NCI-H82 treated with DMSO at 0.1 percent for 48 hours (cell line): Measurements from ENCODE around the gene KCNK2.
A peak's percentile ranks its signal among the peaks of the same experiment; 100 is the strongest.

ENCODE experiments used
- DNase-seq: peaks from one replicate; lab custom pipeline; 2025; ENCODE audit not compliant: unreplicated experiment; lab: John Stamatoyannopoulos, UW

Gene KCNK2

DNA sequence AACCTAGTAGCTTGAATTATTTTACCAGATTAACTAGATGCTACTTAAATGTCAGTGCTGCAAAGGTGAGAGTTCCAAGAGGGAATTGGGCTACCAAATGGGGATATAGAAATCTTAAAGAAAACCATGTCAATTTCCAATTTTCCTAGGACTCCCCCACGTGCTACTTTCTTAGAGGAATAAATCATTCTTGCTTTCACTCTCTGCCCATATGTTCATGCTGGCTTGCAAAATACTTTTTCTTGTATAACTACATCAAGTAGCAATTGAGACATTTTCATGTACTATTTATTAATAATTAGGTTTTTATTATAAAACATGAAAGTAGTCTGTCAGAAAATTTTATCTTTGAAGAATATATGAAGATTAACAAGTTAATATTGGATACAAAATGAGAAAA, 11.8 kb downstream of the KCNK2 start:
- no peak for DNase-seq

DNA sequence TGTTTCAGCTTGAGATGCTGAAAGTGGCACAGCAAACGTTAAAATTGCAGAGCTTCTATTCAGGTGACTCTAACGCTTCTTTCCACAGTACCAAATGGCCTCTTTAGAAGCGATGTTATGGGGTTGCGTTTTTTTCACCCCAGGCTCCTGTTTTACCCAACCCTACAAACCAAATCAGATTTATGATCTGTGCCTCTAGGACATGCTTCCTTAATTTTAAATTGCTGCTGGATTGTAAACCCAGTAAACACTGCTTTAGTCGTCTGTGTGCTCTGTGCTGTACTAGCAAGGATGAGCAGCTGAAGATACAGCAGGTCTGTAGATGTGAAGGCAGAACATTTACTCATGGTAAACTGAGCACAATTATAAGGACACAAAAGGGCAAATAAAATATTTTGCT, 13.0 kb downstream of the KCNK2 start:
- DNase-seq = no peak

DNA sequence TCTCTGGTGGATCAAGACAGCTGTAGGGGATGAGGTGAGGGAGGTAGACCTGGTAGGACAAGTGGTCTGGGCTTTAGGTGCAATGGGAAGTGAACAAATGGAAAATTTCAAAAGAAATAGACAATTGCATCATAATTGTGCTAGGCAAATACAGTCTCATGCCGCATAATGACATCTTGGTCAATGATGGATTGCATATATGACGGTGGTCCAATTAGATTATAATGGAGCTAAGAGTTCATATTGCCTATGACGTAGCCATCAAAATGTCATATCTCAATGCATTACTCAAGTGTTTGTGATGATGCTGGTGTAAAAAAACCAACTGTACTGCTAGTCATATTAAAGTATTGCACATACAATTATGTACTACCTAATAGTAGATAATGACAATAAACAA, 19.0 kb downstream of the KCNK2 start:
- no peak for DNase-seq

DNA sequence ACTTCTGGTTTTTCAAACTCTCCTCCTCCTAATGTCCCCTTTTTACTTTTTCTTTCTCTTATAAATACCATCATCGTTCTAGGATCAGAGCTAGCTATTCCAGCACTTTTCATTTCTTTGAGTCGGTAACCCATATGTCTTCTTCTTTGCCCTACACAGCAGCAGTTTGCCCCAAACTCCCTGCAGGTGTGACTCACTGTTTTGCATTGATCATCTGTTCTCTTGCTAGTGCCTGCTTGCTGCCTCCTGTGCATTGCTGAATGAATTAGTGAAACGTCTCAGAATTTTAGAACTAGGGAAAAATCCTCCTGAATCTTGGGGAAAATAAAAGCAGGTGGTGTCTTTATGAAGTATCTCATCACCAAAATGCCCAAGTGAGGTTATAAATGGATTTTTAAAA, 21.7 kb downstream of the KCNK2 start:
- DNase-seq = no peak

DNA sequence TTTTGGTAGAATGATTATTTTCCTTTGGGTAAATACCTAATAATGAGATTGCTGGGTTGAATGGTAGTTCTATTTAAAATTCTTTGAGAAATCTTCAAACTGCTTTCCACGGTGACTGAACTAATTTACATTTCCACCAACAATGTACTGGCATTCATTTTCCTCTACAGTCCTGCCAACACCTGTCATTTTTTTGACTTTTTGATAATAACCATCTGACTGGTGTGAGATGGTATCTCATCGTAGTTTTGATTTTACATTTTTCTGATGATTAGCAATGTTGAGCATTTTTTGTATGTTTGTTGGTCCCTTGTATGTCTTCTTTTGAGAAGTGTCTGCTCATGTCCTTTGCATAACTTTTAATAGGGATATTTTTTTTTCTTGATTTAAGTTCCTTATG, 23.5 kb downstream of the KCNK2 start:
- DNase-seq = no peak

DNA sequence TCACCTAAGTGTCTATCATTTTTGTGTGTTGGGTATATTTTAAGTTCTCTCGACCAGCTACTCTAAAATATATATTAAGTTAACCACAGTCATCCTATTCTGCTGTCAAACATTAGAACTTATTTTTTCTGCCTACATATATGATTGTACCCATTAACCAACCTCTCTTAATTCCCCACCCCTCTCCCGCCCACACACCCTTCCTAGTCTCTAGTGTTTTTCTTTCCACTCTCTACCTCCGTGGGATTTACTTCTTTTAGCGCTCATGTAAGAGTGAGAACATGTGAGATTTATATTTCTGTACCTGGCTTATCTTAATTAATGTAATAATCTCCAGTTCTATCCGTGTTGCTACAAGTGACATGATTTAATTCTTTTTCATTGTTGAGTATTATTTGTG, 26.6 kb downstream of the KCNK2 start:
- DNase-seq = no peak

DNA sequence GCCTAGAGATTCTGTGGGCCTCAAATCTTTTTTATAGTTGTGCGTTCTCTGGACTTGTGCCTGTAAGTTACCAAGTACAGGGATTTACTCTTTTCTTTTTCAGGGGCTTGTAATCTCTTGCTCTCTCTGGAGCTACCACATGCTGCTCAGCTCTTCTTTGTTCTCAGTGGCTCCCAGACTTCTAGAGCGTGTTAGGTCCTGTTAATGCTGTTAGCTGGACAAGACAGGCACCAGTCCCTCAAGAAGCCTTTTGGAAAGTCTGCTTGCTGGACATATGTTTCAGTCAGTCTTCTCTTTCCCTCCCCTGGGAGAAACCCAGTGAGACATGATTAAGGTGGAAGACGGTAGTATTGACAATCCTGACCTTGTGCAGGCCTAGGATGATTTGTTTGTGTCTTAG, 29.4 kb downstream of the KCNK2 start:
- DNase-seq = no peak

DNA sequence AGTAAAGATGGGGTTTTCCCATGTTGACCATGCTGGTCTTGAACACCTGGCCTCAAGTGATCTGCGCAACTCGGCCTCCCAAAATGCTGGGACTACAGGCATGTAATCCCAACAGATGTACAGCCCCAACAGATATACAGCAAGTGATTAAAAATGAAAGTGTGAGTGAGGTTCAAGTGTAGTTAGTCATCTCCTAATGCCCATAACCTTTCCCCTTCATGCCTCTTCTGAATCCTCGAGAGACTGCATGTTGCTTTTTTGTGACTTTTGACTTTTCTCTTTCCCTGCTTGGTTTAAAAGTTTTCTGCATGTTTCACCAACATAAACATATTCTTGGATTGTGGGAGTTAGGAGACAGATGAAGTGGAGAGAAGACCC, 31.2 kb downstream of the KCNK2 start:
- DNase-seq = no peak

DNA sequence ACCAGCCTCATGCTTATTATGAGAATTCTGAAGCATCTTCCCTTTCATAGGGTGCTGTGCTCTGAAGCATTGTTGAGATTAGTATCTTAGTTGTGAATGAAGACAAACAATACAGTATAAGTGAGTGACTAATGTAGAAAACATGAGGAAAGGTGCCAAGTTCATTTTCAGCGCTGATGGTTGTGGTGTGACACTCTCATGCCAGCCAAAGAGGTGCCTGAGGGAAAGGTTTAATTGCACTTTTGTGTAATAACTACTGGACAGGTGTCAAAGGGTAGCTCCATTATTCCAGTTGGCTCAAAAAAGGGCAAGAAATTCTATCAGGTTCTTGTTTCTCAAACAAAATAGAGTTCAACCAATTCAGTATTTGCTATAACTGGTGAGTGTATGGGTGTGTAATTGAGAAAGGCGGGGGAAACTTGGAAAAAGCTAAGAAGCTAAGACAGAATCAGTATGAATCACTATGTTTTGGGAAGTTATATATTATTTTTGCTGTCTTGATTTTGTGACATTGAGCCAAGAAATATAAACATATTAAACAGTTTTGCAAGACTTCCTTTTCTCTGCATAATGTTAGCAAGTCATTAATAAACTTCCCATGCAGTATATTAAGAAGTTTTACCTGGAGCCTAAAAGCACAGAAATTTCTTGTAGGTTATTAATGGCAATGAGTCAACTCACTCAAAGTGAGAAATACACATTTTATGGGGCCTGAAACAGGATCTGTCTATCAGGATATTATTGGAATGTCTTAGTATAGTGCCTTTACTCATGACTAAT, 31.8 kb downstream of the KCNK2 start:
- no peak for DNase-seq

DNA sequence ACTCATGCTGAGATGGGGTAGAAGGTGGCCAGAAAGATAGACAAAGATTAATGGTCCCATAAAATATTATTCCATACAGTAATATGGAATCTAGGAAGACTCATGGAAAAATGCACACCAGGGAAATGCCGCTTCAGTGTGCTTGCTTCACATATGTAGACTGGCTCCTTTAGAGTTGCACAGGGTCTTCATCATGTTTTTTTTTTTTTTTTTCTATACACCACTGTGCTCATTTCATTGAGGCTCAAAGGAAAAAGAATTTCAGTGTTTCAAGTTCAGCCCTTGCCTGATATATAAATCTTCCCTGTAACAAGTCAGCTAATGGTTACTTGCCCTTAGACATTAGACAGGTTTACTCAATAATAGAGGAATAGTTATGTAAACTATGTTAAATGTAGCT, 33.2 kb downstream of the KCNK2 start:
- no peak for DNase-seq

DNA sequence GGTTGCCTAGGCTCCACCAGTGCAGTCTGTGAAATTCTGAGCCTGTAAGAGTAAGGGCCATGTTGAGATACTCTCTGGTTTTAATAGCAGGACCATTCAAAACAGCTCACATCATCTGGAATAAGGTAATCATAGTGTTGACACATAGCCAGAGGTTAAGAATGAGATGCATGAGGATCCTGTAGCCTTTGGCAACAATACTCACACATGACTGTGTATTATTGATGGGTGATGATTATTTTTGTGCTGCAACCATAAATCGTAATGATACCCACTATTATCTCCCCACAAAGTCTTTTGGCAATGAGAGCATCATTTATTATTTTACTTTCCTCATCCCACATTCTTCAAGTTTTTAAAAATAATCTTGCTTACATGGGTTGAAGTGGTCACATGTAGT, 35.5 kb downstream of the KCNK2 start:
- no peak for DNase-seq

DNA sequence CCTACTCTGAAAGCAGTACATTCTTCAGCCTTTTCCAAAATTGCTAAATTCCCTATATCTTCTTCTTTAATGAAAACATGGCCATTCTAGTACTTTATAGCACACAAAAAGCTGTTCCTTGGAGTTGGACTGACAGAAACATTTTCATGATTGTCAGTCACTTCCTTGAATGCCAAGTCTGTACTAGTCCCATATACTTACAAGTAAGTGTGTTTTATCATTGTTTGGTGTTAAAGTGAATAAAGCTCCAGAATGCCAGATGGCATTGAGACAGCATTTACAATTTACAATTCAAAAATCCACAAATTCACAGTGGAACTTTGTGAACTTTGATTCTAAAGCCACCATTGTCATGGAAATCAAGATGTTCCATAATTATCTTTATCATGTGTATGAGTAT, 36.5 kb downstream of the KCNK2 start:
- DNase-seq = no peak

DNA sequence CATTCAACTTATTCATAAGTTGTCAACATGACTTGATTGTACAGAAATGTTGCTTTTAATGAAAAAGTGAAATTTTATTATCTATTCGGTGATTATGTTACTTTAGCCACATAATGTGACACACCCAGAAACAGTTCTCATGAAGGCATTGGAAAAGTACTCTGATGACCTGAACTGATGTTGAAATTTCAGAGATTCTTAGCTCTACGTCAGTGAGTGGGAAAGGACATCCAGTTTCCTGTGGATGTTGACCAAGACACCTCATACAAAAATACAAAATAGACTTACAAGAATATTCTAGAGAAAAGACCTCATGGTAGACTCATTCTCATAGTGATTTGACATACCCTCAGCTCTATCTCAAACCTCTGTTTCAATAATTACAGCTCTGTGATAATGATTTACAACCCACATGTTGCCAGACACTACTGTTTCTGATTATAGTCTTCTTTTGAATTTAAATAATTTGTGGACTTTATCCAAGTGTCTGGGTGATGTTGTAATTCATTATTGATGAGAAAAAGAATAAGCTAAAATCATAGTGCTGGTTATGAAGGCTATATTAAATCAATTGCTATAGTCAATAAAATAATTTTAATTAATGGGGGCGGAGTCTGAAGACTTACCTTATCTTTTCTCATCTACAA, 37.3 kb downstream of the KCNK2 start:
- DNase-seq = no peak

DNA sequence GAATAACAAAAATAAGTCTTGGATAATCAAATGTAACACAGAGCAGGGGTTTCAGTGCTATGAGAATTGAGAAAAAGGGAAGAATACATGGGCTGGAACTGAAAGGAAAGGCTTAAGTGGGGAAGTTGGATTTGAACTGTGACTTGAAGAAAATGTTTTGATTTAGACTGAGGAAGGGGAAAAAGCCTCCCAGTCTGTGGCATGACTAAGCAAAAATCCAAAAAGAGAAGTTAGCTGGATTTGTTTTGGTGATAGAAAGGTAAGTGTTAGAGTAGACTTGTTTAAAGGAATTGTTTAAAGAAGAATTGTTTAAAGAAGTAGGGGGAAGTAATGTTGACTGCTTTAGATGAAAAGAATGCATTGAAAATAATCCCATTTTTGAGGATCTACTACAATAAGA, 46.0 kb downstream of the KCNK2 start:
- no peak for DNase-seq

DNA sequence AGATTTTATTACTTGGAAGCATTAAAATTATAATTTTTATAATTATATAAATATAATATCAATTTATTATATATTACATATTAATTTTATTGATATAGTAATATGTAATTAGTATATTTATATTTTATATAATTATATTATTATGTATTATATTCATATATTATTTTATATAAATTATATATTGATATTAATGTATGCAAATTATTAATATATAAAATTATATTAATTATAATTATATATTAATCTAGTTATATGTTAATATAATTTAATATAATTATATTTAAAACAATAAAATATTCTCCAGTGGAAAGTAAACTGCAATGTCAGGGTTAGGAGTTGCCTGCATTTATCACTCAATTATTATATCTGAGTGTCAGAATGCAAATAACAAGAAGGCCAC, 48.8 kb downstream of the KCNK2 start:
- no peak for DNase-seq

DNA sequence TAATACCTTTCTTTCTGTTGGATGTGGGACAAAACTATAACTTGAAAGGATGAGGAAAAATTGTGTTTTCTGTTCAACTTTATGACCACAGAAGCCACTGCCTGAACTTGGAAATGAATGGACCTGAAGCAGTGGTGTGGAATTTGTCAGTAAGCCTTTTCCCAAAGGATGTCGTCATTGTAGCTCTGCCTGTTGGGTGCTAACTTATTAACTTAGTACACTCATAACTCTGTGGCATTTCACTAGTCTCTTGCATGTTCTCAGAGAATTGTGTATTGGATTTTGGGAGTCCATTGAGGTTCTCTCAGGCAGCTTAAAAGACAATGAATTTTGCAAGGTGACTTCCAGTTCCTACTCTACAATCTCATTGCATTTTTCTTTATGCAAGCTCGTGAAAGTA, 49.6 kb downstream of the KCNK2 start:
- DNase-seq = no peak

DNA sequence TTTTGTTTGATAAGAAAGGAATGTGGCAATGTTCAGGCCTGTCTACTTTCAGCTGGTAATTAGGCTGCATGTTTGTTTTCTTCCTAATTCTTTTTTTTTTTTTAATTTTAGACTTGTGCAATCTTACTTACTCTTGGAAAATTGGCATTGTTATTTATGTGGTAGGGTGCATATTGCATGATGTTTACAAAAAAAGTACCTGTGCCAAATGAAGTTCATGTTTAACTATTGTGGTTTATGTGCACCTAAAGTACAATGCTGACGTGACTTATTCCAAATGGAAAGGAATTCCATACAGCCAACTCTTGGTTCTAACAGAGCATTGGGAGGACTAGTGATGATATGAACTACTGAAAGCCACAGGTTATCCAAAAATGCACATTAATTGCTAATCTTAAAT, 51.0 kb downstream of the KCNK2 start:
- DNase-seq = no peak

DNA sequence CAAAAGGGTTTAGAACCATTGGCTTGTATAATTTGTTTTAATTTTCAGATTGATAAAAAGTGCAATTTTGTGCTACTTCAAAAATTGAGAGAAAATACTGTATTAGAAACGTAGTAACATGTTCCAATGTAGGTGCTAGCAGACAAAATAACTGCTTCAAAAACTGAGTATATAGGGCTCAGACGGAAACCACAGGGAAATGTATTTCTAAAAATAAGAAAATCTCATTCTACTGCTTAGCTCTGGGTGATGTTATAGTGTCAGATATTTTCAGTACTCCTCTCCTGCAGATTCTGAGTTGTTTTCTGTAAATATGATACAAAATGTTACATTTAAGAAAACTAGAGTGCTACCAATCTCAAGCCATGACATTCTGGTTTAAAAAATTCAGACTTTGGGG, 55.4 kb downstream of the KCNK2 start:
- no peak for DNase-seq

DNA sequence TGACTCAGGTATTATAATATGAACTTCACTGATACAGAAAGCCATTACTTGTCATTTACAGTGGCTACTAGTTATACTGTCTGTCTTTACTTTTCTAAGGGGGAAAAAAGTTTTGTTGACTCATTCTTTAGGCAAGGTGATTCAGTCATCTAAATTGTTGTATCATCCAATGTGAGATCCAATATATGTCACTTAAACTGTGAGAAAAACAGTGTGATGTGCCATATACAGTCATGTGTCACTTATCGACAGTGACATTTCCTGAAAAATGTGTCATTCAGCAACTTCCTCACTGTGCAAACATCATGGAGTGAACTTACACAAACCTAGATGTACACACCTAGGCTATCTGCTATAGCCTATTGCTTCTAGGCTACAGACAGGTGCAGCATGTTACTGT, 57.6 kb downstream of the KCNK2 start:
- DNase-seq = no peak

DNA sequence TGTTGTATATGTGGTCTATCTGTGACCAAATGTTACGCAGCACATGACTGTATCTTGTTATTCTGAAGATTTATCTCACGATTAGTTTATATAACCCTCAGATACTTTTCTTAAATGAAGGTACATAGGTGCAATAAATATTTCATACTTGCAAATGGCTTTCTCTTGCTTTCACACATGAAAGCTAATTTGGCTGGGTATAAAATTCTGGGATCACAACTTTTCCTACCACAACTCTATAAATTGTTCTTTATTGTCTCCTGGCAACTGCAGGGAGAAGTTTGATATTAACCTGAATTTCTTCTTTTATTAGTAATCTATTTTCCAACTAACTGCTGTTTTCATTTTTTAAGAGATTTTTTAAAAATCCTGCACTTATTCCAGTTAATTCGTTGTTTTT, 58.9 kb downstream of the KCNK2 start:
- DNase-seq = no peak

DNA sequence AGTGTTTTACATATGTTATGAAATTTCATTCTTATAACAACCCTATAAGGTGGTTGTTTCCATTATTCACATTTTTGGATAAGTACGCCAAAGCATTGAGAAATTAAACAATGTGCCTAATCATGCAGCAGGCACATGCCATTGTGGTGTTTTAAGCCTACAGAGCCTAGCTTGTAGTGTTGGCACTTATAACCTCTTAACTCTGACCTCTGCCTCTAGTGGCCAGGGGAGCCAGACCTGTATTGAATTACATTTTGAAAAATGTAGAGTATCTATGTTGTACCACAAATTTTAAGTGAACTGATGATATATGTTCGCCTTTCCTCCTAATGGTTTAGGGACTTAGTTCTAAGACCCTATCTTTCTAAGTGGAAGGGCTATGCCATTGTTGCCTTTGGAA, 61.0 kb downstream of the KCNK2 start:
- no peak for DNase-seq

DNA sequence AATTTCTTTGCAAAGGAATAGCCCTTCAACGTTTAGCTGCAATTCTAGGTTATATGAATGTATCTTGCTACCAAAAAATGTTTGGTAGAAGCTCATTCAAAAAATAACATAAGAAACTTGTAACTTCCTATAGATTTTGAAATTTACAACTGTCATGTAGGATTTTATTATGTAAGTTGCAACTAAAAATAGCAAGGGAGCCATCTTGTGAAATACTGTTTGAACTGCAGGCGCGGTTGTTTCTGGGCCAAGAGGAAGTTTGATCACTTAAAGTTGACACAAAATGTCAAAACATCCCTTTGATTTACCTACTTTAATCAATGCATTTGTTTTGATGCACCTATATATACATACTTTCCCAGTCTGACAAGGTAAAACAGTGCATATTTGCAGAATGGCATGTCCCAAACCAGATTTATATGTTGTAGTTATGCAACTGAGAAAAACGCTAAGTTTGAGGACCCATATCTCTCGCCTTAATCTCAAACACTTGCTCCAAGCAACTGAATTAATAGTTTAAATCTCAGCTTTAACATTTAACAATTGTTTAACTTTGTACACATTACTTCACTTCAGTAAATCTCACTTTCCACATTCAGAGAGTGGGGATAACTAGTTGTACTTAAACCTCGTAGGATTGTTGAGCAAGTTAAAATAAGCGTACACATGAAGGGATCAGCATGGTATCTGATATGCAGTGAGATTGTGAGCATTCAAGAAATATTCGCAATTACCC, 63.9 kb downstream of the KCNK2 start:
- DNase-seq = peak; percentile 18
